ENCODE data around the gene ADNP.
"Not testable (repeated sequence)": the region's sequence is repeated elsewhere in the genome, so short reads cannot be mapped to it uniquely, and the experiment has no call there.

Gene ADNP

GRCh38 chr20:50931306-50932015 is at the start of gene ADNP:
Gene ADNP (minus strand): TSS chr20:50931437. CDS start chr20:50903996, 27,441 bp downstream.
- peak; percentile 43 for FAIRE-seq

GRCh38 chr20:50980071-50980681 is 48.9 kb upstream of the ADNP start:
- DNase-seq (ENCODE audit: insufficient read length, low spot score) (peak; percentile 76), FAIRE-seq (peak; percentile 69)
- no peak for TF ChIP-seq POLR2A (IDR thresholded peaks at IDR 0.05; ENCODE audit: low read depth, low read length)

More at GRCh38 chr20:50931306-50932015, at the start of gene ADNP:
- peak; percentile 56 for DNase-seq (ENCODE audit: insufficient read length, low spot score)
- TF ChIP-seq POLR2A (IDR thresholded peaks at IDR 0.05; ENCODE audit: low read depth, low read length) = peak; percentile 49; the same call in 1 of the 2 replicates

- not testable (repeated sequence) for FAIRE-seq; DNase-seq (ENCODE audit: insufficient read length, low spot score)
These were observed 47.3 kb upstream of the ADNP start for GRCh38 chr20:50978533-50978932.

GRCh38 chr20:50977066-50978021 is 46.1 kb upstream of the ADNP start:
- DNase-seq (ENCODE audit: insufficient read length, low spot score) (no peak), FAIRE-seq (no peak)
- TF ChIP-seq POLR2A (IDR thresholded peaks at IDR 0.05; ENCODE audit: low read depth, low read length) = no peak

- TF ChIP-seq POLR2A (IDR thresholded peaks at IDR 0.05; ENCODE audit: low read depth, low read length) = no peak
- DNase-seq (ENCODE audit: insufficient read length, low spot score) = no peak
- FAIRE-seq = no peak
These were observed 44.6 kb upstream of the ADNP start for GRCh38 chr20:50975701-50976330.

GRCh38 chr20:50969912-50970311 is 38.7 kb upstream of the ADNP start:
- no peak for DNase-seq (ENCODE audit: insufficient read length, low spot score)
- FAIRE-seq = no peak
- no peak for TF ChIP-seq POLR2A (IDR thresholded peaks at IDR 0.05; ENCODE audit: low read depth, low read length)

- no peak for DNase-seq (ENCODE audit: insufficient read length, low spot score)
- TF ChIP-seq POLR2A (IDR thresholded peaks at IDR 0.05; ENCODE audit: low read depth, low read length) = no peak
- no peak for FAIRE-seq
These were observed 38.2 kb upstream of the ADNP start for GRCh38 chr20:50969435-50969834.

GRCh38 chr20:50968289-50968688 is 37.1 kb upstream of the ADNP start:
- DNase-seq (ENCODE audit: insufficient read length, low spot score) (no peak), FAIRE-seq (no peak)
- TF ChIP-seq POLR2A (IDR thresholded peaks at IDR 0.05; ENCODE audit: low read depth, low read length) = no peak

GRCh38 chr20:50967586-50967985 is 36.3 kb upstream of the ADNP start:
- DNase-seq (ENCODE audit: insufficient read length, low spot score) (no peak), FAIRE-seq (no peak)
- TF ChIP-seq POLR2A (IDR thresholded peaks at IDR 0.05; ENCODE audit: low read depth, low read length) = no peak

GRCh38 chr20:50959543-50960126 is 28.4 kb upstream of the ADNP start:
- DNase-seq (ENCODE audit: insufficient read length, low spot score) = no peak
- no peak for FAIRE-seq
- TF ChIP-seq POLR2A (IDR thresholded peaks at IDR 0.05; ENCODE audit: low read depth, low read length) = no peak

- peak; percentile 67 for DNase-seq (ENCODE audit: insufficient read length, low spot score)
- no peak for FAIRE-seq
These were observed 27.6 kb upstream of the ADNP start, which contains the start of gene MOCS3 for GRCh38 chr20:50958615-50959542. Gene MOCS3 (plus strand): TSS chr20:50958818. CDS start chr20:50958843, 25 bp downstream.

More at GRCh38 chr20:50958615-50959542, 27.6 kb upstream of the ADNP start, which contains the start of gene MOCS3:
- TF ChIP-seq POLR2A (IDR thresholded peaks at IDR 0.05; ENCODE audit: low read depth, low read length) = no peak
